Endothelial cell of umbilical vein (primary cell): ENCODE measurements around the gene FAS. TPM values are rescaled to one million over a fixed set of nuclear protein-coding genes. Genes with fewer than 3 reads are reported as not detected.

Source experiments
- BruUV-seq: library from RNA; stranded (reverse); fragments of 400-500 nt; replicated peaks from 2 replicates; lab custom pipeline; 2021; lab: Mats Ljungman, UMichigan
- CTCF ChIA-PET: fragments of 300-600, 350-600 bp; sonication (Branson Sonifier 250); formaldehyde crosslinking; loops from one replicate; lab custom pipeline; 2021; ENCODE audit warnings: antibody characterized with exemption, inconsistent platforms; lab: Charles Lee
- POLR2A ChIA-PET: fragments of 300-600, 350-600 bp; sonication (Branson Sonifier 250); formaldehyde crosslinking; loops from one replicate; lab custom pipeline; 2021; ENCODE audit warnings: antibody characterized with exemption, inconsistent platforms; lab: Charles Lee
- DNase-seq: peaks from one replicate; pipeline ENCODE4 v3.0.0-alpha.2; 2011; ENCODE audit warnings: low read depth, low spot score
- FAIRE-seq: peaks from 2 replicates; lab custom pipeline; 2011; peaks lifted over from hg19 to GRCh38; lab: Jason Lieb, UNC
- H2AFZ ChIP-seq: 2 replicates; pipeline ENCODE4 v1.6.0; 2012; ENCODE audit warnings: low read depth, low read length, control low read depth, inconsistent platforms
- H3K27ac ChIP-seq: 2 replicates; pipeline ENCODE4 v1.5.1; 2011; ENCODE audit warnings: low read depth, mild to moderate bottlenecking, control low read depth, low read length, moderate library complexity; ENCODE audit not compliant: insufficient read depth
- H3K27me3 ChIP-seq, 2 experiments: 2 replicates each; pipeline versions ENCODE4 v1.6.0 to v1.6.1; 2011; ENCODE audit warnings: low read length in 2 of 2, mixed read lengths in 1 of 2; ENCODE audit not compliant: control insufficient read depth in 2 of 2, insufficient read depth in 2 of 2
- H3K36me3 ChIP-seq, 2 experiments: 2 replicates in 1 of 2; 3 replicates in 1 of 2; pipeline ENCODE4 v1.5.1; 2011; ENCODE audit warnings: low read length in 2 of 2, mild to moderate bottlenecking in 1 of 2, moderate library complexity in 1 of 2; ENCODE audit not compliant: control insufficient read depth in 2 of 2, insufficient read depth in 2 of 2; ENCODE audit errors: extremely low read depth in 1 of 2
- H3K4me1 ChIP-seq: 3 replicates; pipeline ENCODE4 v1.5.1; 2011; ENCODE audit warnings: mild to moderate bottlenecking, low read length; ENCODE audit not compliant: control insufficient read depth, insufficient read depth; ENCODE audit errors: extremely low read depth
- H3K4me2 ChIP-seq: 2 replicates; pipeline ENCODE4 v1.6.1; 2011; ENCODE audit warnings: low read length, control low read depth, mixed read lengths; ENCODE audit not compliant: insufficient read depth
- H3K4me3 ChIP-seq, 3 experiments: fragments of 200-600 bp in 1 of 3; sonication (generic), shearing (Covaris generic) in 1 of 3; replicated peaks in 1 of 3; 2 replicates each; pipeline ENCODE4 v1.5.1; 2011 to 2016; ENCODE audit warnings: control low read depth in 3 of 3, low read length in 3 of 3, mild to moderate bottlenecking in 2 of 3, inconsistent platforms in 1 of 3, low read depth in 1 of 3, moderate library complexity in 1 of 3; ENCODE audit not compliant: insufficient read depth in 1 of 3
- H3K79me2 ChIP-seq: 2 replicates; pipeline ENCODE4 v1.6.0; 2012; ENCODE audit warnings: low read length, inconsistent platforms; ENCODE audit not compliant: control insufficient read depth, insufficient read depth
- H3K9ac ChIP-seq: replicated peaks from 2 replicates; pipeline ENCODE3; 2011; ENCODE audit warnings: low read length, control low read depth; ENCODE audit not compliant: insufficient read depth; ENCODE audit errors: extremely low read depth
- H3K9me1 ChIP-seq: replicated peaks from 3 replicates; pipeline ENCODE4 v1.6.0; 2011; ENCODE audit warnings: mild to moderate bottlenecking, low read length; ENCODE audit not compliant: control insufficient read depth, insufficient read depth; ENCODE audit errors: extremely low read depth
- H3K9me3 ChIP-seq: replicated peaks from 2 replicates; pipeline ENCODE4 v1.5.1; 2012; ENCODE audit warnings: low read length, inconsistent platforms; ENCODE audit not compliant: control insufficient read depth, insufficient read depth
- H4K20me1 ChIP-seq: replicated peaks from 2 replicates; pipeline ENCODE3; 2011; ENCODE audit warnings: mild to moderate bottlenecking, low read length; ENCODE audit not compliant: control insufficient read depth, insufficient read depth; ENCODE audit errors: extremely low read depth
- EZH2 ChIP-seq: IDR thresholded peaks from 2 replicates; pipeline ENCODE4 v1.6.1; 2012; ENCODE audit warnings: borderline replicate concordance, low read depth, mild to moderate bottlenecking, moderate library complexity, low read length, inconsistent platforms; ENCODE audit not compliant: severe bottlenecking
- GATA2 ChIP-seq: IDR thresholded peaks from 2 replicates; pipeline ENCODE4 v1.7.0; 2011; ENCODE audit warnings: low read depth, mild to moderate bottlenecking, moderate library complexity, mixed read lengths, low read length; ENCODE audit not compliant: insufficient read length, insufficient read depth
- dilution Hi-C: fragments of 300-500 bp; cut with MboI; formaldehyde crosslinking; loops from one replicate; pipeline ENCODE4 v1.15.0; 2019; ENCODE audit warnings: low sequenced_read_pairs; ENCODE audit not compliant: extremely low pct_ligation_motif_present
- intact Hi-C: fragments of 100-400 bp; cut with micrococcal nuclease; formaldehyde crosslinking; loops from one replicate; pipeline ENCODE4 v1.10.0; 2022
- polyA plus RNA-seq, 4 experiments: library from polyadenylated mRNA; depleted of rRNA in 3 of 4; stranded (reverse) in 3 of 4; unstranded in 1 of 4; fragments of >200 nt; gene quantifications; 2 replicates each; pipeline versions ENCODE4 v1.2.1 to v1.2.3, GENCODE V29; 2011 to 2012; ENCODE audit warnings: missing spikeins in 1 of 4
- total RNA-seq: library from RNA; stranded (reverse); gene quantifications from 2 replicates; pipeline ENCODE4 v1.2.3, GENCODE V29; 2021
- TF ChIP-seq, protein P1 (sequence below): IDR thresholded peaks from 2 replicates; pipeline ENCODE4 v1.6.1; 2011; ENCODE audit not compliant: insufficient read depth, insufficient read length

The FAS gene
- total and polyA plus RNA-seq, 2 donors (not counting 3 experiments of a cell fraction or from before 2014, with no cell fraction given): 2.0 to 6.1 TPM

- no peaks in the 10 kb centered on the region for H4K20me1 ChIP-seq
- FAIRE-seq (no peak), DNase-seq (no peak)
- H3K79me2 ChIP-seq: no peaks in the 10 kb centered on the region
- dilution Hi-C loops: no loop called here
- H3K9me3 ChIP-seq: no peaks in the 10 kb centered on the region
- no peak overlapping the region for H3K4me2 ChIP-seq
- H3K9ac ChIP-seq: no peak overlapping the region
- POLR2A ChIA-PET: interaction anchor here (1.3 kb wide), 1 partner anchor 182 kb away, joined by 3 read pairs; the partner anchor contains the start of gene CH25H
- peaks cover 0 to 2% of the 10 kb centered on the region in 2 experiments for H3K27me3 ChIP-seq
- H2AFZ ChIP-seq: no peak overlapping the region
- CTCF ChIA-PET: interaction anchor here (1.3 to 3.1 kb wide), 4 partner anchors 38 to 192 kb away, joined by 3 to 13 read pairs (median 7); partner anchors contain the start of gene CH25H
- no peaks in the 10 kb centered on the region for H3K4me1 ChIP-seq
- TF ChIP-seq GATA2 (no peak), EZH2 (no peak)
- H3K36me3 ChIP-seq: no peaks in the 10 kb centered on the region
- no TSS peak for BruUV-seq
- intact Hi-C loops: no loop called here
- H3K4me3 ChIP-seq: no peak overlapping the region
- H3K27ac ChIP-seq: no peak overlapping the region
- H3K9me1 ChIP-seq: no peaks in the 10 kb centered on the region
Measured at GRCh38 chr10:89025453-89025852, 34.9 kb downstream of the FAS start.

DNA sequence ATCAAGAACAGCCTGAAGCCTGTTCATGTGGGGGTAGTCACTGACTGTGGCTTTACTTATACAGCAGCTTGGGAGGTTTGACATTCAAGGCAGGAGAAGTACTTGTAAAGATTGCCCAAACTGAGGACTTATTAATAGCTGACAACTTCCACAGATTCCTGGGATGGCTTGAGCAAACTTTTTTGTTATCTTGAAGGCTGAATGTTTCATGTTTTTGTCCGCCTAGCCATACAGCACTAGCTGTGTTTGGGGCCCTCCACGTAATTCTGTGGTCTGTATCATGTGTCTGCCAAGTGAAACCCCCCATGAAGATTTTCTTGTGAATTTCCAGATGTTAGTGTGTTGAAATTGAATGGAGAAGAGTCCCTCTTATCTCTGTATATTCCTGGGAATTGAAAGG is 38.6 kb downstream of the FAS start:
- H3K9ac ChIP-seq: no peak overlapping the region
- intact Hi-C loops: loop anchor here (1.0 kb wide), 1 partner anchor 94 kb away; no protein-coding TSS in a partner anchor
- POLR2A ChIA-PET: no interaction called here
- peaks cover 19% of the 10 kb centered on the region for H3K4me1 ChIP-seq
- no peaks in the 10 kb centered on the region for H3K9me3 ChIP-seq
- H3K36me3 ChIP-seq: no peaks in the 10 kb centered on the region
- CTCF ChIA-PET: interaction anchor here (0.6 to 4.7 kb wide), 19 partner anchors 9 to 299 kb away, joined by 3 to 74 read pairs (median 4); partner anchors contain the start of genes CH25H, FAS and IFIT3
- H2AFZ ChIP-seq: no peak overlapping the region
- dilution Hi-C loops: no loop called here
- peaks cover 0 to 2% of the 10 kb centered on the region in 2 experiments for H3K27me3 ChIP-seq
- DNase-seq (no peak), FAIRE-seq (no peak)
- no peaks in the 10 kb centered on the region for H3K79me2 ChIP-seq
- BruUV-seq: no TSS peak
- no peaks in the 10 kb centered on the region for H3K9me1 ChIP-seq
- no peak overlapping the region for H3K27ac ChIP-seq
- no peak overlapping the region for H3K4me2 ChIP-seq
- H3K4me3 ChIP-seq: no peak overlapping the region
- H4K20me1 ChIP-seq: no peaks in the 10 kb centered on the region
- TF ChIP-seq, protein P1, sequence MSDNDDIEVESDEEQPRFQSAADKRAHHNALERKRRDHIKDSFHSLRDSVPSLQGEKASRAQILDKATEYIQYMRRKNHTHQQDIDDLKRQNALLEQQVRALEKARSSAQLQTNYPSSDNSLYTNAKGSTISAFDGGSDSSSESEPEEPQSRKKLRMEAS: no peak
